Transverse colon (tissue), 4 donors: ENCODE data around the gene ADM5.

ENCODE experiments used
- CTCF ChIP-seq, 5 experiments: fragments of 200-600 bp in 3 of 5; fragments of 450-650 bp in 2 of 5; sonication (generic) in 3 of 5; IDR thresholded peaks; 1 replicate in 2 of 5; 2 replicates in 3 of 5; pipeline ENCODE4 v1.5.1; 2016 to 2017; ENCODE audit warnings: antibody characterized with exemption in 5 of 5, inconsistent platforms in 3 of 5, mild to moderate bottlenecking in 2 of 5, moderate library complexity in 1 of 5
- EP300 ChIP-seq: sonication (generic); formaldehyde crosslinking; IDR thresholded peaks from one replicate; pipeline ENCODE4 v1.6.1; 2017; ENCODE audit warnings: antibody characterized with exemption, low read depth
- POLR2A ChIP-seq: fragments of 450-650 bp; IDR thresholded peaks from one replicate; pipeline ENCODE4 v1.6.1; 2016; ENCODE audit warnings: antibody characterized with exemption, mild to moderate bottlenecking, moderate library complexity
- POLR2AphosphoS5 ChIP-seq, 3 donors: sonication (generic); formaldehyde crosslinking; IDR thresholded peaks; one replicate each; pipeline ENCODE4 v1.6.1; 2016; ENCODE audit warnings: antibody characterized with exemption in 3 of 3

GRCh38 chr19:49676136-49676783 is 13.1 kb upstream of the ADM5 start:
- peak in 2 of 5 experiments; percentile 8 to 28 for TF ChIP-seq CTCF (IDR thresholded peaks at IDR 0.05)
- no peak for TF ChIP-seq POLR2A
- peak; percentile 60 to 69 (median 68) for TF ChIP-seq POLR2AphosphoS5 (IDR thresholded peaks at IDR 0.05)
- TF ChIP-seq EP300, result no peak
